Measurements from ENCODE around the gene RUNX1. TPM values are rescaled to one million over a fixed set of nuclear protein-coding genes. Genes with fewer than 3 reads are reported as not detected.

The RUNX1 gene
- total and polyA plus RNA-seq, 10 of the 15 experiments (the other 5 are each of a cell fraction or from before 2014, with no cell fraction given): 0.90 to 15.2 (median 4.1) TPM

DNA sequence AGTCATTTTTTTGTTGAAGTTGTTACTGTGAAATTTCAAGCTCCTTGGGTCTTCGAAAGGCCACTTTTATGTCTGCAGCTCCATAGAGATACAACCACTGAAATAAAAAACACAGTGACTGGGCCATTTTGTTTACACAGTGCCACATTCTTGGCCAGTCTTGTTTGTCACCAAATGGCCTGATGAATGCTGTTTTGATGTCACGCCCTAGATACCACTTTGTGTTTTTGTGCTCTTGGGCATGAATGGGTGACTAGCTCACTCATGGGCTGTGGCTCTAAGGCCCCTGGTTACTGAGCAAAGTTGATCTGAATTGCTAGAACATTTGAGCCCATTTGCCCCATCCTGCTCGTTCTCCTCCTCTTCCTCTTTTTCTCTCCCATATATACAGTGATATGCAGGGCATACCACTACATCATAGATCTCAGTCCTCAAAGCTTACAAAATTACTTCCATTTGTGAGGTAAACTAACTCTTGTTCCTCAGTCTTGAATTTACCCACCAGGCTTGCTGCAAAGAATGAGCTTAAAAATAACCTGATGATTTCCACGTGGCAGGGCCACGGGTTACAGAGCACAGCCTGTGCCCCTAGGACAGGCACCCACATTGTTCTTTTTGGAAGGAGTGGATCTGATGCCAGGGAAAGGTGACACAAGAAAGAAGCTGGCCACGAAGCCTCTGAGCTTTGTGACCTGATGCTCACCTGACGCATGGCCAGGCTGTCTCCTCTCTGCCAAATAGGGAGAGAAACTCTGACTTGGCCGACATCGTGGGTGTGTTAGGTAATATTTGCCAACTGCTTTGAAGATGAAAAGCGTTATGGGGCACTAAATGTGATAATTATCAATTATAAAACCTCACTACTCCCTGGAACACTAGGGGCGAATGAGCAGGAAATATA is 92.4 kb downstream of the RUNX1 start:
- intact Hi-C loops (cut with micrococcal nuclease; ENCODE audit: unreplicated experiment): no loop called here
- Histone ChIP-seq H2AFZ (ENCODE audit: control insufficient read depth, low read depth, low read length) (no peak overlapping the region), H3K4me2 (ENCODE audit: control insufficient read depth, insufficient read depth) (no peak overlapping the region), H3K9ac (ENCODE audit: control insufficient read depth, insufficient read depth, low read length) (no peak overlapping the region), H3K27me3 (replicated peaks in 1 of 2; ENCODE audit: control insufficient read depth in 2 of 2, insufficient read depth in 2 of 2, low read length in 1 of 2) (no peaks in the 10 kb centered on the region), H3K4me1 (ENCODE audit: control insufficient read depth, insufficient read depth, low read length) (no peaks in the 10 kb centered on the region), H3K36me3 (ENCODE audit: control insufficient read depth in 2 of 2, insufficient read depth in 2 of 2, low read length in 1 of 2) (no peaks in the 10 kb centered on the region), H3K27ac (ENCODE audit: control insufficient read depth, insufficient read depth) (no peak overlapping the region), H4K20me1 (ENCODE audit: control insufficient read depth, insufficient read depth) (no peaks in the 10 kb centered on the region), H3K4me3 (no peak overlapping the region), H3K9me3 (replicated peaks; ENCODE audit: control insufficient read depth, insufficient read depth, low read length) (no peaks in the 10 kb centered on the region), H3K79me2 (ENCODE audit: control insufficient read depth, insufficient read depth, low read length) (no peaks in the 10 kb centered on the region)
- in situ Hi-C loops (cut with MboI): no loop called here
- RAD21 ChIA-PET (ENCODE audit: unreplicated experiment): no interaction called here
- no peak for ATAC-seq
- WGBS (ENCODE audit: insufficient coverage, insufficient replicate concordance, low lambda C conversion rate, missing lambda C conversion rate): 49% methylated on average over 11 of the region's 11 CpGs
- CTCF ChIA-PET: interaction anchor here (0.6 to 1.1 kb wide), 2 partner anchors 10 to 791 kb away, joined by 3 read pairs; no protein-coding TSS in a partner anchor
- POLR2A ChIA-PET: no interaction called here
- no peak for DNase-seq (ENCODE audit: low read depth, low spot score)
- SMC1A ChIA-PET (ENCODE audit: uncharacterized antibody, unreplicated experiment): interaction anchor here (0.7 to 1.3 kb wide), 2 partner anchors 10 to 91 kb away, joined by 3 to 5 read pairs; no protein-coding TSS in a partner anchor
- FAIRE-seq: no peak
- BruUV-seq (replicated peaks): no TSS peak
- TF ChIP-seq, protein P1, sequence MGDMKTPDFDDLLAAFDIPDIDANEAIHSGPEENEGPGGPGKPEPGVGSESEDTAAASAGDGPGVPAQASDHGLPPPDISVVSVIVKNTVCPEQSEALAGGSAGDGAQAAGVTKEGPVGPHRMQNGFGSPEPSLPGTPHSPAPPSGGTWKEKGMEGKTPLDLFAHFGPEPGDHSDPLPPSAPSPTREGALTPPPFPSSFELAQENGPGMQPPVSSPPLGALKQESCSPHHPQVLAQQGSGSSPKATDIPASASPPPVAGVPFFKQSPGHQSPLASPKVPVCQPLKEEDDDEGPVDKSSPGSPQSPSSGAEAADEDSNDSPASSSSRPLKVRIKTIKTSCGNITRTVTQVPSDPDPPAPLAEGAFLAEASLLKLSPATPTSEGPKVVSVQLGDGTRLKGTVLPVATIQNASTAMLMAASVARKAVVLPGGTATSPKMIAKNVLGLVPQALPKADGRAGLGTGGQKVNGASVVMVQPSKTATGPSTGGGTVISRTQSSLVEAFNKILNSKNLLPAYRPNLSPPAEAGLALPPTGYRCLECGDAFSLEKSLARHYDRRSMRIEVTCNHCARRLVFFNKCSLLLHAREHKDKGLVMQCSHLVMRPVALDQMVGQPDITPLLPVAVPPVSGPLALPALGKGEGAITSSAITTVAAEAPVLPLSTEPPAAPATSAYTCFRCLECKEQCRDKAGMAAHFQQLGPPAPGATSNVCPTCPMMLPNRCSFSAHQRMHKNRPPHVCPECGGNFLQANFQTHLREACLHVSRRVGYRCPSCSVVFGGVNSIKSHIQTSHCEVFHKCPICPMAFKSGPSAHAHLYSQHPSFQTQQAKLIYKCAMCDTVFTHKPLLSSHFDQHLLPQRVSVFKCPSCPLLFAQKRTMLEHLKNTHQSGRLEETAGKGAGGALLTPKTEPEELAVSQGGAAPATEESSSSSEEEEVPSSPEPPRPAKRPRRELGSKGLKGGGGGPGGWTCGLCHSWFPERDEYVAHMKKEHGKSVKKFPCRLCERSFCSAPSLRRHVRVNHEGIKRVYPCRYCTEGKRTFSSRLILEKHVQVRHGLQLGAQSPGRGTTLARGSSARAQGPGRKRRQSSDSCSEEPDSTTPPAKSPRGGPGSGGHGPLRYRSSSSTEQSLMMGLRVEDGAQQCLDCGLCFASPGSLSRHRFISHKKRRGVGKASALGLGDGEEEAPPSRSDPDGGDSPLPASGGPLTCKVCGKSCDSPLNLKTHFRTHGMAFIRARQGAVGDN (IDR thresholded peaks at IDR 0.05): no peak
- TF ChIP-seq SUZ12 (IDR thresholded peaks at IDR 0.05; ENCODE audit: unreplicated experiment) (no peak), EGR1 (IDR thresholded peaks at IDR 0.05; ENCODE audit: borderline replicate concordance in 1 of 2, low read depth in 2 of 2, low read length in 2 of 2) (no peak), RAD21 (IDR thresholded peaks at IDR 0.05; ENCODE audit: insufficient read depth, low read depth, low read length) (no peak), MYC (IDR thresholded peaks at IDR 0.05; ENCODE audit: insufficient read depth, insufficient read length, insufficient replicate concordance, low read length, severe bottlenecking) (no peak), SREBF1 (IDR thresholded peaks at IDR 0.05; ENCODE audit: low read length) (no peak), TCF7 (IDR thresholded peaks at IDR 0.05; ENCODE audit: borderline replicate concordance) (no peak), JUNB (IDR thresholded peaks at IDR 0.05) (no peak), RFX5 (IDR thresholded peaks at IDR 0.05; ENCODE audit: low read depth, low read length) (no peak), TBL1XR1 (IDR thresholded peaks at IDR 0.05; ENCODE audit: low read depth, low read length) (no peak), TARDBP (IDR thresholded peaks at IDR 0.05; ENCODE audit: borderline replicate concordance) (no peak), NFIC (IDR thresholded peaks at IDR 0.05; ENCODE audit: low read depth, low read length) (no peak)
- TF ChIP-seq, protein P2, sequence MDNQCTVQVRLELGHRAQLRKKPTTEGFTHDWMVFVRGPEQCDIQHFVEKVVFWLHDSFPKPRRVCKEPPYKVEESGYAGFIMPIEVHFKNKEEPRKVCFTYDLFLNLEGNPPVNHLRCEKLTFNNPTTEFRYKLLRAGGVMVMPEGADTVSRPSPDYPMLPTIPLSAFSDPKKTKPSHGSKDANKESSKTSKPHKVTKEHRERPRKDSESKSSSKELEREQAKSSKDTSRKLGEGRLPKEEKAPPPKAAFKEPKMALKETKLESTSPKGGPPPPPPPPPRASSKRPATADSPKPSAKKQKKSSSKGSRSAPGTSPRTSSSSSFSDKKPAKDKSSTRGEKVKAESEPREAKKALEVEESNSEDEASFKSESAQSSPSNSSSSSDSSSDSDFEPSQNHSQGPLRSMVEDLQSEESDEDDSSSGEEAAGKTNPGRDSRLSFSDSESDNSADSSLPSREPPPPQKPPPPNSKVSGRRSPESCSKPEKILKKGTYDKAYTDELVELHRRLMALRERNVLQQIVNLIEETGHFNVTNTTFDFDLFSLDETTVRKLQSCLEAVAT (IDR thresholded peaks at IDR 0.05): no peak
- TF ChIP-seq, protein P3, sequence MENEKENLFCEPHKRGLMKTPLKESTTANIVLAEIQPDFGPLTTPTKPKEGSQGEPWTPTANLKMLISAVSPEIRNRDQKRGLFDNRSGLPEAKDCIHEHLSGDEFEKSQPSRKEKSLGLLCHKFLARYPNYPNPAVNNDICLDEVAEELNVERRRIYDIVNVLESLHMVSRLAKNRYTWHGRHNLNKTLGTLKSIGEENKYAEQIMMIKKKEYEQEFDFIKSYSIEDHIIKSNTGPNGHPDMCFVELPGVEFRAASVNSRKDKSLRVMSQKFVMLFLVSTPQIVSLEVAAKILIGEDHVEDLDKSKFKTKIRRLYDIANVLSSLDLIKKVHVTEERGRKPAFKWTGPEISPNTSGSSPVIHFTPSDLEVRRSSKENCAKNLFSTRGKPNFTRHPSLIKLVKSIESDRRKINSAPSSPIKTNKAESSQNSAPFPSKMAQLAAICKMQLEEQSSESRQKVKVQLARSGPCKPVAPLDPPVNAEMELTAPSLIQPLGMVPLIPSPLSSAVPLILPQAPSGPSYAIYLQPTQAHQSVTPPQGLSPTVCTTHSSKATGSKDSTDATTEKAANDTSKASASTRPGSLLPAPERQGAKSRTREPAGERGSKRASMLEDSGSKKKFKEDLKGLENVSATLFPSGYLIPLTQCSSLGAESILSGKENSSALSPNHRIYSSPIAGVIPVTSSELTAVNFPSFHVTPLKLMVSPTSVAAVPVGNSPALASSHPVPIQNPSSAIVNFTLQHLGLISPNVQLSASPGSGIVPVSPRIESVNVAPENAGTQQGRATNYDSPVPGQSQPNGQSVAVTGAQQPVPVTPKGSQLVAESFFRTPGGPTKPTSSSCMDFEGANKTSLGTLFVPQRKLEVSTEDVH (IDR thresholded peaks at IDR 0.05; ENCODE audit: low read depth, partially characterized antibody): no peak

Measured in GM12878 (cell line).